ENCODE measurements around the gene SMAD2. TPM values are rescaled to one million over a fixed set of nuclear protein-coding genes. Genes with fewer than 3 reads are reported as not detected.
A peak's percentile ranks its signal among the peaks of the same experiment; 100 is the strongest.

Gene SMAD2
- total RNA-seq, 1 experiment from 2014 or later = 121 TPM

DNA sequence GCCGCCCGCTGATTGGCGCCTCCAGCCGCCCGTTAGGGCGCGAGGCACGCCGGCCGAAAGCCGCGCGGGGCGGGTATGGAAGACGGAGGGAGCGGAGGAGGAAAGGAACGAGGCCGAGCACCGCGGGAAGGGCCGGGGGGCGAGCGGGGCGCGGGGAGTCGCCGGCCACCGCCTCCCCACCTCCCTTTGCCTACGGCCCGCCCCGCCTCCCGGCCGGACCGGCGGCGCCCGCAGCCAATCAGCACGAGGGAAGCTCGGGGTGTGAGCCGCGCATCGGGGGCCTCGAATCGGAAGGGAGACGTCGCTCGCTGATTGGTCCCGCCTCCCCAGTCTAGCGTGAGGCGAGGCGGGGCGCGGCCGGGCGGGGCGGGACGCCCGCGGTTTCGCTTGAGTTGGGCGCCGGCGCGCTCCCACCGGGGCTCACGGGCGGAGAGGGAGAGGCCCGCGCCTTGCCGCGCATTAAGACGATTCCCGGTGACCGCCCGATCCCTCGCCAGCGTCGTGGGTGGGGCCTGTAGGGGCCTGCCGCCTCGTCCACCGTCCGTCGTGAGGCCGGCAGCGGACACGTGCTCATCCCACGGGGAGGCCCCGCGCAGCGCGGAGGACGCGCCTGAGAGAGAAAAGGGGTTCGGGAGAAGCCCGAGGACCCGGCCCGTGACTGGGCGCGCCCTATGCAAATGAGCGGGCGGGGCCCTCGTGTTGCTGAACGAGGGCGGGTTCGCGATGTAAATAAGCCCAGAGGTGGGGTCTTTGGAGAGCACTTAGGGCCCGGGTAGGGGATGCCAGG, 665 bp upstream of the SMAD2 start:
- Histone ChIP-seq H2BK15ac (ENCODE audit: low read depth, low read length) (no peak overlapping the region), H3K56ac (ENCODE audit: insufficient read length, low read depth, low read length) (no peak overlapping the region), H3K79me2 (ENCODE audit: insufficient read depth, low read length) (peaks cover 26% of the 10 kb centered on the region; the same call in 1 of the 2 replicates), H3K27ac (ENCODE audit: insufficient read length, low read depth, low read length) (peak overlapping the region; percentile 17), H3K9ac (ENCODE audit: extremely low read depth, insufficient read length, low read length) (peak overlapping the region; percentile 54), H2BK5ac (ENCODE audit: insufficient read length, low read length) (peak overlapping the region; percentile 3), H4K20me1 (ENCODE audit: control insufficient read depth, insufficient read depth, insufficient read length) (no peaks in the 10 kb centered on the region), H3K14ac (ENCODE audit: insufficient read depth, low read length) (peak overlapping the region; percentile 74), H3K4me1 (ENCODE audit: insufficient read depth, low read length) (peaks cover 12% of the 10 kb centered on the region), H3K4me2 (ENCODE audit: insufficient read depth, insufficient read length, low read length) (peak overlapping the region; percentile 77), H2AK5ac (ENCODE audit: insufficient read length, low read length) (no peak overlapping the region), H3K79me1 (ENCODE audit: insufficient read depth, low read depth, low read length, poor library complexity, severe bottlenecking) (no peaks in the 10 kb centered on the region), H3T11ph (ENCODE audit: low read length) (no peak overlapping the region), H2BK20ac (ENCODE audit: low read depth, low read length, poor library complexity, severe bottlenecking) (no peak overlapping the region), H3K9me3 (ENCODE audit: control insufficient read depth, low read depth, low read length) (no peaks in the 10 kb centered on the region), H3K23me2 (ENCODE audit: insufficient read length, low read depth, low read length, poor library complexity, severe bottlenecking) (peaks cover 5% of the 10 kb centered on the region), H4K5ac (ENCODE audit: insufficient read length, low read depth, low read length) (no peak overlapping the region), H2AFZ (ENCODE audit: low read length) (no peak overlapping the region), H3K18ac (ENCODE audit: insufficient read length, low read depth, low read length) (peak overlapping the region; percentile 80), H4K91ac (ENCODE audit: insufficient read length, low read depth, low read length) (no peak overlapping the region), H3K23ac (ENCODE audit: insufficient read length, low read depth, low read length) (no peak overlapping the region), H3K4ac (ENCODE audit: low read depth, low read length) (no peak overlapping the region; the same call in 1 of the 2 replicates), H4K8ac (replicated peaks; ENCODE audit: insufficient read length, low read depth, low read length) (no peak overlapping the region), H2BK12ac (ENCODE audit: insufficient read length, low read depth, low read length) (no peak overlapping the region), H3K27me3 (ENCODE audit: insufficient read depth, low read length) (no peaks in the 10 kb centered on the region), H2BK120ac (ENCODE audit: low read depth, low read length, poor library complexity, severe bottlenecking) (no peak overlapping the region)
- peak overlapping the region; percentile 65 to 79 for H3K4me3 Mint-ChIP-seq
- peak; percentile 95 for DNase-seq
- TF ChIP-seq, protein P1, sequence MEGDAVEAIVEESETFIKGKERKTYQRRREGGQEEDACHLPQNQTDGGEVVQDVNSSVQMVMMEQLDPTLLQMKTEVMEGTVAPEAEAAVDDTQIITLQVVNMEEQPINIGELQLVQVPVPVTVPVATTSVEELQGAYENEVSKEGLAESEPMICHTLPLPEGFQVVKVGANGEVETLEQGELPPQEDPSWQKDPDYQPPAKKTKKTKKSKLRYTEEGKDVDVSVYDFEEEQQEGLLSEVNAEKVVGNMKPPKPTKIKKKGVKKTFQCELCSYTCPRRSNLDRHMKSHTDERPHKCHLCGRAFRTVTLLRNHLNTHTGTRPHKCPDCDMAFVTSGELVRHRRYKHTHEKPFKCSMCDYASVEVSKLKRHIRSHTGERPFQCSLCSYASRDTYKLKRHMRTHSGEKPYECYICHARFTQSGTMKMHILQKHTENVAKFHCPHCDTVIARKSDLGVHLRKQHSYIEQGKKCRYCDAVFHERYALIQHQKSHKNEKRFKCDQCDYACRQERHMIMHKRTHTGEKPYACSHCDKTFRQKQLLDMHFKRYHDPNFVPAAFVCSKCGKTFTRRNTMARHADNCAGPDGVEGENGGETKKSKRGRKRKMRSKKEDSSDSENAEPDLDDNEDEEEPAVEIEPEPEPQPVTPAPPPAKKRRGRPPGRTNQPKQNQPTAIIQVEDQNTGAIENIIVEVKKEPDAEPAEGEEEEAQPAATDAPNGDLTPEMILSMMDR (conservative IDR thresholded peaks at IDR 0.05) = no peak
- H3K27ac Mint-ChIP-seq = peak overlapping the region; percentile 90 to 94 (median 90); a peak in 5 of 7 replicates
- H3K36me3 Mint-ChIP-seq (ENCODE audit: insufficient read depth in 1 of 3, low read depth in 3 of 3) = peaks cover 0 to 2% (median 0%) of the 10 kb centered on the region in 3 experiments; a peak in 1 of 7 replicates
- H3K4me1 Mint-ChIP-seq = peaks cover 52% of the 10 kb centered on the region in 2 experiments
- H3K27me3 Mint-ChIP-seq (ENCODE audit: low read depth) = no peaks in the 10 kb centered on the region
- WGBS (ENCODE audit: extremely low coverage, insufficient read length, low lambda C conversion rate) = no CpG with 5 or more reads among the region's 107 CpGs
- no peaks in the 10 kb centered on the region; a peak in 1 of 5 replicates for H3K9me3 Mint-ChIP-seq

All from H9 (cell line).